HG02759 (cell line): ENCODE measurements around the gene C1orf105.

ENCODE experiments used
- ATAC-seq: cut with Tn5 transposase; IDR thresholded peaks from one replicate; pipeline ENCODE4 v1.9.1; 2021; ENCODE audit warnings: mild to moderate bottlenecking, moderate library complexity; ENCODE audit not compliant: unreplicated experiment

The C1orf105 gene

GRCh38 chr1:172395576-172395975 lies 24.9 kb upstream of the C1orf105 start:
- ATAC-seq, result no peak

GRCh38 chr1:172397221-172397620 lies 23.3 kb upstream of the C1orf105 start:
- ATAC-seq, result peak; percentile 40

- ATAC-seq, result no peak
Observed at GRCh38 chr1:172397633-172398032, 22.9 kb upstream of the C1orf105 start.

GRCh38 chr1:172398193-172398592 lies 22.3 kb upstream of the C1orf105 start:
- no peak for ATAC-seq

- ATAC-seq, result peak; percentile 40
Observed at GRCh38 chr1:172398970-172399755, 21.3 kb upstream of the C1orf105 start.

- no peak for ATAC-seq
Observed at GRCh38 chr1:172399756-172400721, 20.4 kb upstream of the C1orf105 start.

GRCh38 chr1:172400722-172401105 lies 19.8 kb upstream of the C1orf105 start:
- no peak for ATAC-seq

- ATAC-seq, result no peak
Observed at GRCh38 chr1:172401477-172401876, 19.0 kb upstream of the C1orf105 start.

- ATAC-seq, result no peak
Observed at GRCh38 chr1:172401892-172402291, 18.6 kb upstream of the C1orf105 start.

- no peak for ATAC-seq
Observed at GRCh38 chr1:172402878-172403569, 17.5 kb upstream of the C1orf105 start.

- ATAC-seq, result no peak
Observed at GRCh38 chr1:172404121-172404520, 16.4 kb upstream of the C1orf105 start.

GRCh38 chr1:172405912-172406311 lies 14.6 kb upstream of the C1orf105 start:
- ATAC-seq, result no peak

GRCh38 chr1:172406968-172407367 lies 13.5 kb upstream of the C1orf105 start:
- ATAC-seq, result no peak

- no peak for ATAC-seq
Observed at GRCh38 chr1:172408958-172409357, 11.5 kb upstream of the C1orf105 start.

- no peak for ATAC-seq
Observed at GRCh38 chr1:172410027-172410426, 10.5 kb upstream of the C1orf105 start.

GRCh38 chr1:172411791-172412338 lies 8.6 kb upstream of the C1orf105 start:
- ATAC-seq, result no peak

- ATAC-seq, result no peak
Observed at GRCh38 chr1:172414331-172414730, 6.2 kb upstream of the C1orf105 start.

GRCh38 chr1:172416496-172417035 lies 3.9 kb upstream of the C1orf105 start:
- no peak for ATAC-seq

GRCh38 chr1:172417557-172417956 lies 2.9 kb upstream of the C1orf105 start:
- no peak for ATAC-seq

- ATAC-seq, result no peak
Observed at GRCh38 chr1:172421974-172422604, 1.6 kb downstream of the C1orf105 start.
